ENCODE data around the gene NDN.

DNA sequence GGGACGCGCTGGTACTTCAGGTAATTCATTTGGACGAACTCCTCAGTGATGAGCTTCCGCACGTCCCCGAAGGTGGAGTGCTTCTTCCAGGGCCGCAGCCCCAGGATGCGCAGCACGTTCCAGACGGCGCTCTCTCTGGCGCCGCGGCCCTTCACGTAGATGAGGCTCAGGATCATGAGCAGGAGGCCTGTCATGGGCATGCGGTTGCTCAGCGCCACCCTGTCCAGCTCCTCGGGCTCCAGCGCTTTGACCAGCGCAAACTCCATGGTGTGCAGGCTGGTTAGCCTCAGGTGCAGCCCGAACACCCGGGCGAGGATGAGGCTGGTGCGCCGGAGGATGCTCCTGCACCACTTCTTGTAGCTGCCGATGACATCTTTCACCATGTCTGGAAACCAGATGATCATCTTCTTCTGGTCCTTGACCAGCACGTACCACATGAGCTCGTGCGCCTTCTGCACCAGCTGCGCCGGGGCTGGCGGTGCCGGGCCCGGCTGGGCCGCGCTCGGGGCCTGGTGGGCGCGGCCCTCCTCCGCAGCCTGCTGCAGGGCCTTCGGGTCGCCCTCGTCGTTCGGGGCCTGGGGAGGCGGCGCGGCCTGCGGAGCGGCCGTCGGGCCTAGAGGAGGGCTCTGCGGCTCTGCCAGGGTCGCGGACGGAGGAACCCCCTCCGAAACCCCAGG lies 501 bp downstream of the NDN start:
- TF ChIP-seq CTCF (IDR thresholded peaks at IDR 0.05), result no peak
- TF ChIP-seq POLR2A (IDR thresholded peaks at IDR 0.05), result no peak
